SK-N-SH treated with all-trans-retinoic acid at 6 μM for 48 hours (cell line): ENCODE data around the gene SLC17A9.

Experiments
- ZFP3 ChIP-seq: fragments of 250-450 bp; sonication (Bioruptor Pico); IDR thresholded peaks from 2 replicates; pipeline ENCODE4 v1.5.0; 2020; ENCODE audit warnings: mild to moderate bottlenecking, moderate library complexity
- ZFP30 ChIP-seq: fragments of 450-650 bp; formaldehyde crosslinking; IDR thresholded peaks from 2 replicates; pipeline ENCODE4 v1.5.0; 2022; ENCODE audit warnings: mild to moderate bottlenecking, moderate library complexity
- ZNF8 ChIP-seq: fragments of 450-650 bp; formaldehyde crosslinking; IDR thresholded peaks from 2 replicates; pipeline ENCODE4 v1.5.0; 2020; ENCODE audit warnings: mild to moderate bottlenecking, moderate library complexity
- TF ChIP-seq, protein P1 (sequence below): fragments of 250-450 bp; sonication (Bioruptor Pico); IDR thresholded peaks from 2 replicates; pipeline ENCODE4 v1.8.0; 2020; ENCODE audit warnings: mild to moderate bottlenecking, moderate library complexity, borderline replicate concordance
- TF ChIP-seq, protein P2 (sequence below): fragments of 250-450 bp; sonication (Bioruptor Pico); IDR thresholded peaks from 2 replicates; pipeline ENCODE4 v1.5.0; 2020; ENCODE audit warnings: mild to moderate bottlenecking, moderate library complexity
- TF ChIP-seq, protein P3 (sequence below): fragments of 250-450 bp; sonication (Bioruptor Pico); IDR thresholded peaks from 2 replicates; pipeline ENCODE4 v1.5.1; 2020; ENCODE audit warnings: low read depth, mild to moderate bottlenecking, moderate library complexity

DNA sequence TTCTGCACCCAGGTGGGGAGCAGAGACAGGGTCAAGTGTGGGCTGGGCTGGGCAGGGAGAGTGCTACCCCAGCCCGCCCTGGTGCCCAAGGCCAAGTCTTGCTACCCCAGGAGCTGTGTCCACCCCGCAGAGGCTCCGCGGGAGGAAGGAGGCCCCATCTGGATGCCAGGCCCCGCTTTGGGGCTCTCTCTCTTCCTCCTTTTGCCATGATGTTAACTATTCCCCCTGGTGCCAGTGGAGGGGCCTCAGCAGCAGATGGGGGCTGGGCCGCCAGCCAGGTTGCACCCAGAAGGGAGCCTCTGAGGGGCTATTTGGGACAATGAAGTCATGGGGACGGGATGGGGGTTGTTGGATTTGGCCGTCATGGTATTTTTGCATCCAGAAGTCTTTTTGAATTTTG, 9.3 kb downstream of the SLC17A9 start:
- TF ChIP-seq ZFP3 (no peak), ZNF8 (CRISPR knock-in tag) (no peak), ZFP30 (CRISPR knock-in tag) (no peak)
- TF ChIP-seq, protein P1, sequence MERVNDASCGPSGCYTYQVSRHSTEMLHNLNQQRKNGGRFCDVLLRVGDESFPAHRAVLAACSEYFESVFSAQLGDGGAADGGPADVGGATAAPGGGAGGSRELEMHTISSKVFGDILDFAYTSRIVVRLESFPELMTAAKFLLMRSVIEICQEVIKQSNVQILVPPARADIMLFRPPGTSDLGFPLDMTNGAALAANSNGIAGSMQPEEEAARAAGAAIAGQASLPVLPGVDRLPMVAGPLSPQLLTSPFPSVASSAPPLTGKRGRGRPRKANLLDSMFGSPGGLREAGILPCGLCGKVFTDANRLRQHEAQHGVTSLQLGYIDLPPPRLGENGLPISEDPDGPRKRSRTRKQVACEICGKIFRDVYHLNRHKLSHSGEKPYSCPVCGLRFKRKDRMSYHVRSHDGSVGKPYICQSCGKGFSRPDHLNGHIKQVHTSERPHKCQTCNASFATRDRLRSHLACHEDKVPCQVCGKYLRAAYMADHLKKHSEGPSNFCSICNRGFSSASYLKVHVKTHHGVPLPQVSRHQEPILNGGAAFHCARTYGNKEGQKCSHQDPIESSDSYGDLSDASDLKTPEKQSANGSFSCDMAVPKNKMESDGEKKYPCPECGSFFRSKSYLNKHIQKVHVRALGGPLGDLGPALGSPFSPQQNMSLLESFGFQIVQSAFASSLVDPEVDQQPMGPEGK (CRISPR knock-in tag): no peak
- TF ChIP-seq, protein P2, sequence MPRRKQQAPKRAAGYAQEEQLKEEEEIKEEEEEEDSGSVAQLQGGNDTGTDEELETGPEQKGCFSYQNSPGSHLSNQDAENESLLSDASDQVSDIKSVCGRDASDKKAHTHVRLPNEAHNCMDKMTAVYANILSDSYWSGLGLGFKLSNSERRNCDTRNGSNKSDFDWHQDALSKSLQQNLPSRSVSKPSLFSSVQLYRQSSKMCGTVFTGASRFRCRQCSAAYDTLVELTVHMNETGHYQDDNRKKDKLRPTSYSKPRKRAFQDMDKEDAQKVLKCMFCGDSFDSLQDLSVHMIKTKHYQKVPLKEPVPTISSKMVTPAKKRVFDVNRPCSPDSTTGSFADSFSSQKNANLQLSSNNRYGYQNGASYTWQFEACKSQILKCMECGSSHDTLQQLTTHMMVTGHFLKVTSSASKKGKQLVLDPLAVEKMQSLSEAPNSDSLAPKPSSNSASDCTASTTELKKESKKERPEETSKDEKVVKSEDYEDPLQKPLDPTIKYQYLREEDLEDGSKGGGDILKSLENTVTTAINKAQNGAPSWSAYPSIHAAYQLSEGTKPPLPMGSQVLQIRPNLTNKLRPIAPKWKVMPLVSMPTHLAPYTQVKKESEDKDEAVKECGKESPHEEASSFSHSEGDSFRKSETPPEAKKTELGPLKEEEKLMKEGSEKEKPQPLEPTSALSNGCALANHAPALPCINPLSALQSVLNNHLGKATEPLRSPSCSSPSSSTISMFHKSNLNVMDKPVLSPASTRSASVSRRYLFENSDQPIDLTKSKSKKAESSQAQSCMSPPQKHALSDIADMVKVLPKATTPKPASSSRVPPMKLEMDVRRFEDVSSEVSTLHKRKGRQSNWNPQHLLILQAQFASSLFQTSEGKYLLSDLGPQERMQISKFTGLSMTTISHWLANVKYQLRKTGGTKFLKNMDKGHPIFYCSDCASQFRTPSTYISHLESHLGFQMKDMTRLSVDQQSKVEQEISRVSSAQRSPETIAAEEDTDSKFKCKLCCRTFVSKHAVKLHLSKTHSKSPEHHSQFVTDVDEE (CRISPR knock-in tag): no peak
- TF ChIP-seq, protein P3, sequence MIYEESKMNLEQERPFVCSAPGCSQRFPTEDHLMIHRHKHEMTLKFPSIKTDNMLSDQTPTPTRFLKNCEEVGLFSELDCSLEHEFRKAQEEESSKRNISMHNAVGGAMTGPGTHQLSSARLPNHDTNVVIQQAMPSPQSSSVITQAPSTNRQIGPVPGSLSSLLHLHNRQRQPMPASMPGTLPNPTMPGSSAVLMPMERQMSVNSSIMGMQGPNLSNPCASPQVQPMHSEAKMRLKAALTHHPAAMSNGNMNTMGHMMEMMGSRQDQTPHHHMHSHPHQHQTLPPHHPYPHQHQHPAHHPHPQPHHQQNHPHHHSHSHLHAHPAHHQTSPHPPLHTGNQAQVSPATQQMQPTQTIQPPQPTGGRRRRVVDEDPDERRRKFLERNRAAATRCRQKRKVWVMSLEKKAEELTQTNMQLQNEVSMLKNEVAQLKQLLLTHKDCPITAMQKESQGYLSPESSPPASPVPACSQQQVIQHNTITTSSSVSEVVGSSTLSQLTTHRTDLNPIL (CRISPR knock-in tag): no peak
